Keratinocyte (primary cell): Measurements from ENCODE around the gene POPDC3. TPM values are rescaled to one million over a fixed set of nuclear protein-coding genes. Genes with fewer than 3 reads are reported as not detected.
A peak's percentile ranks its signal among the peaks of the same experiment; 100 is the strongest.

ENCODE experiments used
- DNase-seq: peaks from one replicate; pipeline ENCODE4 v3.0.0-alpha.2; 2011; ENCODE audit warnings: low read depth, missing footprints, low spot score
- FAIRE-seq: peaks from 2 replicates; lab custom pipeline; 2011; peaks lifted over from hg19 to GRCh38; lab: Jason Lieb, UNC
- H2AFZ ChIP-seq: 2 replicates; pipeline ENCODE4 v1.6.0; 2012; ENCODE audit warnings: low read length, control low read depth, inconsistent platforms; ENCODE audit not compliant: control insufficient read depth
- H3K27ac ChIP-seq: 2 replicates; pipeline ENCODE4 v1.5.1; 2011; ENCODE audit warnings: low read length; ENCODE audit not compliant: control insufficient read depth, insufficient read depth
- H3K27me3 ChIP-seq: 3 replicates; pipeline ENCODE4 v1.6.0; 2011; ENCODE audit warnings: low read length; ENCODE audit not compliant: control insufficient read depth, insufficient read depth; ENCODE audit errors: extremely low read depth
- H3K36me3 ChIP-seq, 2 experiments: 2 replicates in 1 of 2; 3 replicates in 1 of 2; pipeline ENCODE4 v1.5.1; 2011; ENCODE audit warnings: low read length in 2 of 2, mild to moderate bottlenecking in 1 of 2; ENCODE audit not compliant: control insufficient read depth in 2 of 2, insufficient read depth in 2 of 2; ENCODE audit errors: extremely low read depth in 1 of 2
- H3K4me1 ChIP-seq: 3 replicates; pipeline ENCODE4 v1.5.1; 2011; ENCODE audit warnings: low read length; ENCODE audit not compliant: control insufficient read depth, insufficient read depth; ENCODE audit errors: extremely low read depth
- H3K4me2 ChIP-seq: 3 replicates; pipeline ENCODE4 v1.6.0; 2011; ENCODE audit warnings: low read depth, low read length; ENCODE audit not compliant: control insufficient read depth, insufficient read depth; ENCODE audit errors: extremely low read depth
- H3K4me3 ChIP-seq, 3 experiments: fragments of 200-600 bp in 1 of 3; sonication (generic) in 1 of 3; 2 replicates in 2 of 3; 3 replicates in 1 of 3; pipeline ENCODE4 v1.5.1; 2011 to 2016; ENCODE audit warnings: low read length in 3 of 3, mild to moderate bottlenecking in 3 of 3, control low read depth in 2 of 3, inconsistent platforms in 1 of 3, low read depth in 1 of 3, mixed read lengths in 1 of 3, mixed run types in 1 of 3, moderate library complexity in 1 of 3; ENCODE audit not compliant: control insufficient read depth in 2 of 3, insufficient read depth in 2 of 3; ENCODE audit errors: extremely low read depth in 1 of 3
- H3K79me2 ChIP-seq: 2 replicates; pipeline ENCODE4 v1.6.0; 2012; ENCODE audit warnings: low read length; ENCODE audit not compliant: control insufficient read depth, insufficient read depth
- H3K9ac ChIP-seq: 3 replicates; pipeline ENCODE4 v1.6.0; 2011; ENCODE audit warnings: low read length; ENCODE audit not compliant: control insufficient read depth, insufficient read depth; ENCODE audit errors: extremely low read depth
- H3K9me1 ChIP-seq: 3 replicates; pipeline ENCODE4 v1.6.0; 2011; ENCODE audit warnings: low read length; ENCODE audit not compliant: control insufficient read depth, insufficient read depth; ENCODE audit errors: extremely low read depth
- H3K9me3 ChIP-seq: 2 replicates; pipeline ENCODE4 v1.5.1; 2012; ENCODE audit warnings: low read depth, low read length; ENCODE audit not compliant: control insufficient read depth
- H4K20me1 ChIP-seq: 3 replicates; pipeline ENCODE4 v1.6.0; 2011; ENCODE audit warnings: low read length; ENCODE audit not compliant: control insufficient read depth, insufficient read depth; ENCODE audit errors: extremely low read depth
- CTCF ChIP-seq, 3 experiments: IDR thresholded peaks in 1 of 3; conservative IDR thresholded peaks in 1 of 3; optimal IDR thresholded peaks in 1 of 3; 2 replicates in 2 of 3; 3 replicates in 1 of 3; pipeline versions ENCODE3 to v1.5.1; 2011; ENCODE audit warnings: low read length in 3 of 3, mild to moderate bottlenecking in 3 of 3, moderate library complexity in 2 of 3, control low read depth in 1 of 3, inconsistent platforms in 1 of 3; ENCODE audit not compliant: insufficient read depth in 2 of 3; ENCODE audit errors: extremely low read depth in 1 of 3
- EZH2 ChIP-seq: IDR thresholded peaks from one replicate; pipeline ENCODE4 v1.6.1; 2012; ENCODE audit warnings: inconsistent platforms, mild to moderate bottlenecking, low read length, moderate library complexity
- dilution Hi-C: fragments of 300-500 bp; cut with MboI; formaldehyde crosslinking; loops from one replicate; pipeline ENCODE4 v1.7.0; 2020; ENCODE audit warnings: low sequenced_read_pairs; ENCODE audit not compliant: extremely low pct_ligation_motif_present
- polyA minus RNA-seq, 3 experiments: library from RNA; depleted of rRNA, polyadenylated mRNA; stranded (reverse); fragments of >200 nt; gene quantifications; 1 replicate in 1 of 3; 2 replicates in 1 of 3; 3 replicates in 1 of 3; pipeline ENCODE4 v1.2.3, GENCODE V29; 2011
- polyA plus RNA-seq, 5 experiments: library from polyadenylated mRNA; depleted of rRNA in 3 of 5; stranded (reverse) in 3 of 5; stranded (forward) in 1 of 5; unstranded in 1 of 5; fragments of >200 nt; gene quantifications; 1 replicate in 1 of 5; 2 replicates in 3 of 5; 3 replicates in 1 of 5; pipeline versions ENCODE4 v1.2.1 to v1.2.3, GENCODE V29; 2011 to 2012; ENCODE audit warnings: missing spikeins in 2 of 5, low read depth in 1 of 5, low replicate concordance in 1 of 5

The POPDC3 gene
- polyA plus RNA-seq (15.0 to 17.2 TPM (median 15.9 TPM) in 3 replicates), polyA minus RNA-seq (2.9 to 9.1 TPM (median 6.4 TPM) in 3 replicates)
- polyA plus RNA-seq (2011; ENCODE audit: low read depth) = 1.9 TPM
- polyA plus RNA-seq (2011; cell fraction: cytosol; rRNA removed) = 18.2 and 37.1 TPM in 2 replicates
- polyA plus RNA-seq (2011; cell fraction: nucleus; rRNA removed) = 7.5 and 12.2 TPM in 2 replicates
- 1.4 and 12.4 TPM in 2 replicates for polyA plus RNA-seq (2012; ENCODE audit: low replicate concordance)
- polyA minus RNA-seq (2011; cell fraction: cytosol; rRNA and poly(A)+ RNA removed) = 7.3 TPM
- 2.0 and 2.9 TPM in 2 replicates for polyA minus RNA-seq (2011; cell fraction: nucleus; rRNA and poly(A)+ RNA removed)

- H3K4me1 ChIP-seq = peaks cover 5% of the 10 kb centered on the region
- FAIRE-seq (no peak), DNase-seq (no peak)
- H3K9me1 ChIP-seq = no peaks in the 10 kb centered on the region
- H4K20me1 ChIP-seq = no peaks in the 10 kb centered on the region
- H3K27ac ChIP-seq = peak within 1 kb of the TSS; percentile 66
- no peaks in the 10 kb centered on the region for H3K27me3 ChIP-seq
- dilution Hi-C loops = no loop called here
- H3K4me2 ChIP-seq = peak within 1 kb of the TSS; percentile 88
- no peaks in the 10 kb centered on the region for H3K36me3 ChIP-seq
- H2AFZ ChIP-seq = peak within 1 kb of the TSS; percentile 91
- peaks cover 3% of the 10 kb centered on the region for H3K79me2 ChIP-seq
- TF ChIP-seq EZH2 = no peak
- TF ChIP-seq CTCF (optimal IDR thresholded peaks at IDR 0.05 in 1 of 3, IDR thresholded peaks at IDR 0.05 in 1 of 3, conservative IDR thresholded peaks at IDR 0.05 in 1 of 3; ENCODE audit: extremely low read depth in 1 of 3, insufficient read depth in 2 of 3, low read length in 3 of 3) = peak in 1 of 3 experiments; percentile 8
- peak within 1 kb of the TSS; percentile 73 for H3K9ac ChIP-seq
- H3K4me3 ChIP-seq = peak within 1 kb of the TSS; percentile 60 to 70 (median 68)
- no peaks in the 10 kb centered on the region for H3K9me3 ChIP-seq
Measured at GRCh38 chr6:105179244-105180065, at the start of gene POPDC3. TSS of gene POPDC3 (minus strand) at chr6:105180014. CDS start at chr6:105161909, 18,105 bp downstream.

GRCh38 chr6:105227295-105227767 is 47.5 kb upstream of the POPDC3 start:
- TF ChIP-seq CTCF (optimal IDR thresholded peaks at IDR 0.05 in 1 of 3, IDR thresholded peaks at IDR 0.05 in 1 of 3, conservative IDR thresholded peaks at IDR 0.05 in 1 of 3; ENCODE audit: extremely low read depth in 1 of 3, insufficient read depth in 2 of 3, low read length in 3 of 3) = no peak
- TF ChIP-seq EZH2 = no peak
- Histone ChIP-seq H3K4me2 (no peak overlapping the region), H3K27me3 (peaks cover 23% of the 10 kb centered on the region), H3K9me1 (no peaks in the 10 kb centered on the region), H3K9me3 (no peaks in the 10 kb centered on the region), H3K79me2 (no peaks in the 10 kb centered on the region), H3K4me3 (no peak overlapping the region), H2AFZ (no peak overlapping the region), H3K36me3 (no peaks in the 10 kb centered on the region), H3K27ac (no peak overlapping the region), H4K20me1 (no peaks in the 10 kb centered on the region), H3K4me1 (no peaks in the 10 kb centered on the region), H3K9ac (no peak overlapping the region)
- no peak for FAIRE-seq
- dilution Hi-C loops = no loop called here
- no peak for DNase-seq
